B cell (primary cell): ENCODE measurements around the gene CHST9. TPM values are rescaled to one million over a fixed set of nuclear protein-coding genes. Genes with fewer than 3 reads are reported as not detected.

Experiments
- ATAC-seq: fragments of 200-7000 bp; cut with Tn5 transposase; one replicate; pipeline ENCODE4 v1.10.0; 2021; ENCODE audit warnings: low read depth, mild to moderate bottlenecking, moderate number of reproducible peaks, moderate library complexity
- CTCF ChIA-PET: fragments of 350-600 bp; sonication (Branson Sonifier 250); formaldehyde crosslinking; loops from one replicate; lab custom pipeline; 2021; ENCODE audit warnings: antibody characterized with exemption, inconsistent platforms; lab: Charles Lee
- POLR2A ChIA-PET: fragments of 350-600 bp; sonication (Branson Sonifier 250); formaldehyde crosslinking; loops from one replicate; lab custom pipeline; 2021; ENCODE audit warnings: antibody characterized with exemption; lab: Charles Lee
- DNase-seq: peaks from one replicate; pipeline ENCODE4 v3.0.0; 2013
- H2AFZ ChIP-seq: 2 replicates; pipeline ENCODE4 v1.6.1; 2012; ENCODE audit warnings: mild to moderate bottlenecking, low read depth, low read length; ENCODE audit not compliant: insufficient read depth, poor library complexity, severe bottlenecking
- H3K27ac ChIP-seq, 2 donors: 1 replicate in 1 of 2; 2 replicates in 1 of 2; pipeline ENCODE4 v1.5.1; 2012 to 2013; ENCODE audit warnings: low read length in 2 of 2, mild to moderate bottlenecking in 2 of 2, moderate library complexity in 1 of 2
- H3K27me3 ChIP-seq, 4 experiments: fragments of 200-600 bp in 1 of 4; sonication (generic) in 1 of 4; replicated peaks in 1 of 4; 1 replicate in 2 of 4; 2 replicates in 2 of 4; pipeline versions ENCODE4 v1.6.1 to v1.7.0; 2013 to 2016; ENCODE audit warnings: low read length in 3 of 4, mild to moderate bottlenecking in 2 of 4, mixed read lengths in 1 of 4, moderate library complexity in 1 of 4; ENCODE audit not compliant: insufficient read depth in 4 of 4, control insufficient read depth in 3 of 4; ENCODE audit errors: control extremely low read depth in 1 of 4
- H3K36me3 ChIP-seq, 2 experiments: replicated peaks in 1 of 2; 1 replicate in 1 of 2; 2 replicates in 1 of 2; pipeline versions ENCODE4 v1.6.1 to v1.7.1; 2013; ENCODE audit warnings: low read length in 1 of 2; ENCODE audit not compliant: insufficient read depth in 2 of 2, control insufficient read depth in 1 of 2; ENCODE audit errors: control extremely low read depth in 1 of 2, extremely low read depth in 1 of 2
- H3K4me1 ChIP-seq, 2 donors: fragments of 200-600 bp in 1 of 2; sonication (generic) in 1 of 2; 1 replicate in 1 of 2; 2 replicates in 1 of 2; pipeline versions ENCODE4 v1.5.1 to v1.6.1; 2013 to 2017; ENCODE audit warnings: low read length in 2 of 2; ENCODE audit not compliant: control insufficient read depth in 2 of 2, insufficient read depth in 2 of 2
- H3K4me2 ChIP-seq: replicated peaks from 2 replicates; pipeline ENCODE3; 2012; ENCODE audit warnings: mild to moderate bottlenecking, low read depth, low read length; ENCODE audit not compliant: poor library complexity, severe bottlenecking
- H3K4me3 ChIP-seq, 5 experiments: fragments of 200-600 bp in 1 of 5; sonication (generic) in 1 of 5; 1 replicate in 3 of 5; 2 replicates in 2 of 5; pipeline versions ENCODE4 v1.5.1 to v1.7.0; 2011 to 2016; ENCODE audit warnings: low read length in 4 of 5, mild to moderate bottlenecking in 4 of 5, low read depth in 2 of 5, control low read depth in 1 of 5, moderate library complexity in 1 of 5; ENCODE audit not compliant: insufficient read depth in 1 of 5; ENCODE audit errors: control extremely low read depth in 1 of 5, extremely low read depth in 1 of 5
- H3K79me2 ChIP-seq: fragments of 200-600 bp; sonication (generic); one replicate; pipeline ENCODE4 v1.6.0; 2016; ENCODE audit warnings: low read length; ENCODE audit not compliant: control insufficient read depth, insufficient read depth
- H3K9ac ChIP-seq: fragments of 200-600 bp; sonication (generic); 2 replicates; pipeline ENCODE4 v1.6.1; 2017; ENCODE audit warnings: mild to moderate bottlenecking, low read length, moderate library complexity
- H3K9me3 ChIP-seq, 3 donors: one replicate each; pipeline versions ENCODE4 v1.6.1 to v1.7.1; 2013; ENCODE audit warnings: low read length in 2 of 3; ENCODE audit not compliant: control insufficient read depth in 2 of 3, insufficient read depth in 1 of 3; ENCODE audit errors: control extremely low read depth in 1 of 3
- H4K20me1 ChIP-seq: 2 replicates; pipeline ENCODE4 v1.6.0; 2012; ENCODE audit warnings: mild to moderate bottlenecking, low read length; ENCODE audit not compliant: insufficient read depth, control insufficient read depth, poor library complexity, severe bottlenecking
- H3K27ac Mint-ChIP-seq: one replicate; pipeline ENCODE4 v1.8.0; 2021; ENCODE audit warnings: mixed read lengths
- H3K27me3 Mint-ChIP-seq: one replicate; pipeline ENCODE4 v1.8.0; 2021; ENCODE audit warnings: mixed read lengths
- H3K4me1 Mint-ChIP-seq: one replicate; pipeline ENCODE4 v1.8.0; 2021; ENCODE audit warnings: mixed read lengths
- H3K4me3 Mint-ChIP-seq: one replicate; pipeline ENCODE4 v1.8.0; 2021; ENCODE audit warnings: mixed read lengths
- H3K9me3 Mint-ChIP-seq: one replicate; pipeline ENCODE4 v1.8.0; 2022; ENCODE audit warnings: mixed read lengths; ENCODE audit not compliant: insufficient read depth
- EZH2 ChIP-seq: IDR thresholded peaks from 2 replicates; pipeline ENCODE4 v1.6.1; 2012; ENCODE audit warnings: borderline replicate concordance, low read depth, mild to moderate bottlenecking, moderate library complexity, low read length; ENCODE audit not compliant: insufficient read depth, poor library complexity, severe bottlenecking
- WGBS: methylation state at CpG from one replicate; pipeline ENCODE4 v1.1.5; 2013; ENCODE audit warnings: missing lambda C conversion rate; ENCODE audit not compliant: insufficient coverage; 5-methylcytosine and 5-hydroxymethylcytosine counted together
- intact Hi-C: fragments of 100-400 bp; cut with micrococcal nuclease; formaldehyde crosslinking; loops from one replicate; pipeline ENCODE4 v1.10.0; 2022
- polyA plus RNA-seq: library from polyadenylated mRNA; depleted of rRNA; stranded (reverse); fragments of >200 nt; gene quantifications from 2 replicates; pipeline ENCODE4 v1.2.3, GENCODE V29; 2012
- total RNA-seq, 2 donors: library from RNA; stranded (reverse); fragments of 120-200 nt in 1 of 2; gene quantifications; 1 replicate in 1 of 2; 2 replicates in 1 of 2; pipeline versions ENCODE4 v1.2.3 to v1.2.4, GENCODE V29; 2013 to 2022
- TF ChIP-seq, protein P1 (sequence below): fragments of 200-600 bp; IDR thresholded peaks from one replicate; pipeline ENCODE4 v1.8.0; 2022; ENCODE audit warnings: antibody characterized with exemption, mild to moderate bottlenecking

The CHST9 gene
- total and polyA plus RNA-seq, 2 donors (not counting 1 experiment from before 2014, with no cell fraction given): not detected

DNA sequence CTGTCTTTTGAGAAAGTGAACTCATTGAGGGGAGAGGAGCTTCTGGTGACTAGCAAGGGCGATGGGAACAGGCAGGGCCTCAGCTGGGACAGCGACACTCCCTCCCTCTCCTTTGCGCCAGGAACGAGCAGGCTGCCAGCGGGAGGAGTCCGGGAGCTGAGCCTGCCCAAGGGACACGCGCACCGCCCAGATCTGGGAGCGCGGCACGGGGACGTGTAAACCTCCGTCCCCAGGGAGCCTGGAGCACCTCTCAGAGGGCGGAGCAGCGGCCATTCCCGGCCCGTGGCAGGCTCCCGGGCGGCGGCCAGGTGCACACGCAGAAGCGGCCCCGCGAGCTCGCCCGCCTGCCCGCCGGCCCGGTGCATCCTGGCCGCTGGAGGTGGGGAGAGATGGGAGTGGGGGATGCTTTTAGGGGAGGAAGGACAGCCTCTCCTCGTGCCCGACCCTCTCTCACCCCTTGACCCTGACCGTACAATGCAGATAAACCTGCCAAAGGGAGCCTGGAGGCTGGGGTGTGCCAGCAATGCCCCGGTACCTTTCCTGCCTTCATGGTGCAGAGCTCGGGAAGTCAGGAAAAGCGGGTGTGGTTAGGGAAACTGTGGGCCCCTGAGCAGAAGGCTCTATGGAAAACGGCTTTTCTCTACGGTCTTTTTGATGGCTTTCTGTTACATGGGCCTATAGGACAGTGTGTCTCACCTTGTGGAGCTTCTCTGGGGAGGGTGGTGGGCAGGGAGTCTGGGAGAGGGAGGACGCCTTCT is 321.8 kb downstream of the CHST9 start:
- ATAC-seq (no peak), DNase-seq (no peak)
- Mint-ChIP-seq H3K27ac (no peak overlapping the region), H3K4me3 (no peak overlapping the region), H3K9me3 (no peaks in the 10 kb centered on the region), H3K27me3 (peaks cover 37% of the 10 kb centered on the region), H3K4me1 (peaks cover 1% of the 10 kb centered on the region)
- Histone ChIP-seq H3K27me3 (no peaks in the 10 kb centered on the region), H4K20me1 (no peaks in the 10 kb centered on the region), H3K27ac (no peak overlapping the region), H3K79me2 (no peaks in the 10 kb centered on the region), H3K4me1 (no peaks in the 10 kb centered on the region), H3K9me3 (no peaks in the 10 kb centered on the region), H3K36me3 (no peaks in the 10 kb centered on the region), H3K9ac (no peak overlapping the region), H2AFZ (no peak overlapping the region), H3K4me3 (no peak overlapping the region), H3K4me2 (no peak overlapping the region)
- whole genome bisulfite sequencing: 8% methylated on average over 36 of the region's 40 CpGs
- TF ChIP-seq EZH2: no peak
- TF ChIP-seq, protein P1, sequence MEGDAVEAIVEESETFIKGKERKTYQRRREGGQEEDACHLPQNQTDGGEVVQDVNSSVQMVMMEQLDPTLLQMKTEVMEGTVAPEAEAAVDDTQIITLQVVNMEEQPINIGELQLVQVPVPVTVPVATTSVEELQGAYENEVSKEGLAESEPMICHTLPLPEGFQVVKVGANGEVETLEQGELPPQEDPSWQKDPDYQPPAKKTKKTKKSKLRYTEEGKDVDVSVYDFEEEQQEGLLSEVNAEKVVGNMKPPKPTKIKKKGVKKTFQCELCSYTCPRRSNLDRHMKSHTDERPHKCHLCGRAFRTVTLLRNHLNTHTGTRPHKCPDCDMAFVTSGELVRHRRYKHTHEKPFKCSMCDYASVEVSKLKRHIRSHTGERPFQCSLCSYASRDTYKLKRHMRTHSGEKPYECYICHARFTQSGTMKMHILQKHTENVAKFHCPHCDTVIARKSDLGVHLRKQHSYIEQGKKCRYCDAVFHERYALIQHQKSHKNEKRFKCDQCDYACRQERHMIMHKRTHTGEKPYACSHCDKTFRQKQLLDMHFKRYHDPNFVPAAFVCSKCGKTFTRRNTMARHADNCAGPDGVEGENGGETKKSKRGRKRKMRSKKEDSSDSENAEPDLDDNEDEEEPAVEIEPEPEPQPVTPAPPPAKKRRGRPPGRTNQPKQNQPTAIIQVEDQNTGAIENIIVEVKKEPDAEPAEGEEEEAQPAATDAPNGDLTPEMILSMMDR: no peak
- intact Hi-C loops: no loop called here
- ChIA-PET CTCF (interaction anchor here (0.7 kb wide), 1 partner anchor 360 kb away, joined by 3 read pairs; no protein-coding TSS in a partner anchor), POLR2A (no interaction called here)

DNA sequence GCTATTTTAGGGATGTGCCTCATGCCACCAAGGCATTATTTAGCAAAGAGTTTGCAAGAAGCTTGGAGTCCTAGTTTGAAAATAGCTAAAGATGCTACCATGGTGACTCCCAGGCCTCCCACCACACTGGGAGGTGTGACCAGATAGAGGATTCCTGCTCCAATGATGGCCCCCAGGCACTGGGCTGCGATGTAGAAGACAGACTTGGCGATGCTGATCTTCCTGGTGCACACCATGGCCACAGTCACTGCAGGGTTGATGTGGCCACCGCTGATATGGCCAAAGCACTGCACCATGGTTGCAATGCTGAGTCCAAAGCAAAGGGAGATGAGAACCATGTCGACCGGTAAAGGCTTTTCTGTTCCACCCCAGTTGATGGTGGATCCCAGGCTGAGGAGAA is 323.0 kb downstream of the CHST9 start:
- no peaks in the 10 kb centered on the region for H3K9me3 ChIP-seq
- H3K4me3 Mint-ChIP-seq: no peak overlapping the region
- no peaks in the 10 kb centered on the region for H3K36me3 ChIP-seq
- H3K4me1 Mint-ChIP-seq: peaks cover 1% of the 10 kb centered on the region
- no peak overlapping the region for H2AFZ ChIP-seq
- H3K27ac ChIP-seq: no peak overlapping the region
- H4K20me1 ChIP-seq: no peaks in the 10 kb centered on the region
- no peak overlapping the region for H3K4me2 ChIP-seq
- CTCF ChIA-PET: no interaction called here
- no peak for ATAC-seq
- H3K9ac ChIP-seq: no peak overlapping the region
- peaks cover 37% of the 10 kb centered on the region for H3K27me3 Mint-ChIP-seq
- intact Hi-C loops: no loop called here
- no peak overlapping the region for H3K4me3 ChIP-seq
- no peak for DNase-seq
- no peak overlapping the region for H3K27ac Mint-ChIP-seq
- H3K27me3 ChIP-seq: no peaks in the 10 kb centered on the region
- POLR2A ChIA-PET: no interaction called here
- 89% methylated on average over 5 of the region's 5 CpGs for WGBS
- H3K4me1 ChIP-seq: no peaks in the 10 kb centered on the region
- no peaks in the 10 kb centered on the region for H3K9me3 Mint-ChIP-seq
- no peak for TF ChIP-seq EZH2
- TF ChIP-seq, protein P1: no peak
- H3K79me2 ChIP-seq: no peaks in the 10 kb centered on the region
